AG09319 (cell line): Measurements from ENCODE around the gene OGT.
A peak's percentile ranks its signal among the peaks of the same experiment; 100 is the strongest.
"Not testable (repeated sequence)": the region's sequence is repeated elsewhere in the genome, so short reads cannot be mapped to it uniquely, and the experiment has no call there.

Source experiments
- DNase-seq: peaks from one replicate; pipeline ENCODE4 v3.0.0-alpha.2; 2010; ENCODE audit warnings: low read depth; ENCODE audit errors: extremely low read depth
- TF ChIP-seq, protein P1 (sequence below): IDR thresholded peaks from 2 replicates; pipeline ENCODE4 v1.5.1; 2011; ENCODE audit warnings: low read depth, mild to moderate bottlenecking, inconsistent platforms, low read length, moderate library complexity

The OGT gene

DNA sequence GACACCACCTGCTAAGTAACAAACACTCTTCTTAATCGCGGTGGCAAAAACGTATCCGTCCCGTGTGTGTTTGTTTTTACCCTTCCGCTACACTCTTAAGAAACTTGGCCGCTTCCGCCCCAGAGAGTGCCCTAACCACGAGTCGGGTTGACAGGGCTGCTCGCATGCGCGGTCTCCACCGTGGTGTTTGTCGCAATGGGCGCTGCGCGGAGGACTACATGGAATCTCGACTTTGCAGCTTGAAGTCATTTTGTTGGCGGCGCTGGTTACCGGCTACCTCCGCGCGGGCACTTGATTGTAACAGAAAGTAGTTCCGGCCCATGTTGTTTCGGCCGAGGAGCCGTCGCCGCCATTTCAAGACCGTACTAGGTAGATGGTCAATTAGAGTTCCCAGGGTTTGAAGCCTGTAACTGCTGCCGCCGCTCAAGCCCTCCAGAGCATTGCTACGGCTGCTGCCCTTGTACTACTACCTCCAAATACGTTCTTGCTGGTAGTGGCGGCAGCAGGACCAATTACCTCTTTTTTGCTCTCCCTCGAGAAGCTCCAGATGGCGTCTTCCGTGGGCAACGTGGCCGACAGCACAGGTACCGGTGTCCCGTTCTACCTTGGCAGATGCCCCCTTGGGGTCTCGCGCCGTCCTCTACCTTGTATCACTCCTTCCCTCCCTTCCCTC is at the start of gene OGT:
TSS of gene OGT (plus strand) at position 352 of the 673 bp plus-strand sequence. CDS start at position 548, 196 bp downstream.
- peak; percentile 97 for DNase-seq
- TF ChIP-seq, protein P1, sequence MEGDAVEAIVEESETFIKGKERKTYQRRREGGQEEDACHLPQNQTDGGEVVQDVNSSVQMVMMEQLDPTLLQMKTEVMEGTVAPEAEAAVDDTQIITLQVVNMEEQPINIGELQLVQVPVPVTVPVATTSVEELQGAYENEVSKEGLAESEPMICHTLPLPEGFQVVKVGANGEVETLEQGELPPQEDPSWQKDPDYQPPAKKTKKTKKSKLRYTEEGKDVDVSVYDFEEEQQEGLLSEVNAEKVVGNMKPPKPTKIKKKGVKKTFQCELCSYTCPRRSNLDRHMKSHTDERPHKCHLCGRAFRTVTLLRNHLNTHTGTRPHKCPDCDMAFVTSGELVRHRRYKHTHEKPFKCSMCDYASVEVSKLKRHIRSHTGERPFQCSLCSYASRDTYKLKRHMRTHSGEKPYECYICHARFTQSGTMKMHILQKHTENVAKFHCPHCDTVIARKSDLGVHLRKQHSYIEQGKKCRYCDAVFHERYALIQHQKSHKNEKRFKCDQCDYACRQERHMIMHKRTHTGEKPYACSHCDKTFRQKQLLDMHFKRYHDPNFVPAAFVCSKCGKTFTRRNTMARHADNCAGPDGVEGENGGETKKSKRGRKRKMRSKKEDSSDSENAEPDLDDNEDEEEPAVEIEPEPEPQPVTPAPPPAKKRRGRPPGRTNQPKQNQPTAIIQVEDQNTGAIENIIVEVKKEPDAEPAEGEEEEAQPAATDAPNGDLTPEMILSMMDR = no peak

DNA sequence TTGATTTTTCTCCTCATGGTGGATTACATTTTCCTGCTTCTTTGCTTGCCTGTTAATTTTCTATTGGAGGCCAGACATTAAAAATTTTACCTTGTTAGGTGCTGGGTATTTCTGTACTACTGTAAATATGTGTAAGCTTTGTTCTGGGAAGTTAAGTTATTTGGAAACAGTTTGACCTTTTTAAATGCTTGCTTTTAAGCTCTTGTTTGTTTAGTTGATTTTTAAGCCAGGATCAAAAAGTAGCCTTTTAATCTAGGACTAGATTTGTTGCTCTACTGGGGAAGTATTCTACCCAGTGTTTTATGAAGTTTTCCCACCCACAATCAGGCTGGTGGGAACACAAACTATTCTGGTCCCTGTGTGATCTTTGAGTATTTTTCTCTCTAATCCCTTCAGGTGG is 45.1 kb upstream of the OGT start:
- DNase-seq = no peak
- TF ChIP-seq, protein P1 = no peak

DNA sequence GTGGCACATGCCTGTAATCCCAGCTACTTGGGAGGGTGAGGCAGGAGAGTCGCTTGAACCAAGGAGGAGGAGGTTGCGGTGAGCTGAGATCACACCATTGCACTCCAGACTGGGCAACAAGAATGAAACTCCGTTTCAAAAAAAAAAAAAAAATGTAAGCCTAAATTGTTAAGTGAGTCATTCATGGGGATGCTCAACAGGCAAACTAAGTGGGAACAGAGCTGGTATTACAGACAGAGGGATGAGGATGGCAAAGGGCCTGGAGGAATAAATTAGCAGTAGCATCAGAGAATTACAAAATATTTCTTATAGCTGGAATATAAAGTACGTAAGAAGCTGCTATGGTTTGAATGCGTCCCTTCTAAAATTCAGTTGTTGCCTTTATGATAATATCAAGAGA is 43.4 kb upstream of the OGT start:
- DNase-seq = no peak

DNA sequence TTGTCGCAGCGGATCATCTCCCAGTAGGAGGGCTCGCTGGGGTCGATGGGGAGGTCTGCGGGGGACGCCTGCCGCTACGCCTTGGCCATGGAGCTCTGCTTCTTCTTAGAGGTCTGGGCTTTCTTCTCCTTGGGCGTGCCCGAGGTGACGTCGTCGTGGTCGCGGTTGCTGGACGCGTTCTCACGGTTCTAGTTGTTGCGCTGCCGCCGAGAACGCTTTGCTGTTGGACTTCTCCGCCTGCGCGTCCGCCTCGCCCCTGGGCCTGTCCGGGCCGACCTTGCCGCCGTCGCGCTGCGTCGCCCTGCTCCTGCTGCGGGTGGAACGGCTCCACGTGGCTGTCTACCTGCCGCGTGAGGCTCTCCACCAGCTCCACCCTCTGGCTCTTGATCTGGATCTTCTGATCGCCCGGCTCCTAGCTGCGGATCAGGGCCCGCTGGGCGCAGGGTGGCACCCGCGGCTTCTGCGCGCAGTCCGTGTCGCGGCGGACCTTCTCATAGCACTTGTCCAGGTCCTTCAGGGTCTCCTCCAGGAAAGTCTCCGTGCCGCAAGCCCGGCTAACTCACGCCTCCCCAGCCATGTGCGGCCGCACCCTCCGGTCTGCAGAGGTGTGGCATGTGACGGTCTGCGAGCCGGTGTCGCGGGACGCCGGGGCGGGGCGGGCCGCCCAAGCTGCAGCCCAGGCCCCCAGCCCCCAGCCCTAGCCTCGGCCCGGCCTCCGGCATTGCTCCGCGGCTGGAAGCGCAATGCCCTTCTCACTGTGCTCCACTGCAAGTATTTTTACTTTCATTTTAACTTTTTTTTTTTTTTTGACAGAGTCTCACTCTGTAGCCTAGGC is 40.5 kb upstream of the OGT start:
- DNase-seq = no peak
- TF ChIP-seq, protein P1 = no peak

More for the DNA sequence above, 43.4 kb upstream of the OGT start:
- TF ChIP-seq, protein P1 = no peak

DNA sequence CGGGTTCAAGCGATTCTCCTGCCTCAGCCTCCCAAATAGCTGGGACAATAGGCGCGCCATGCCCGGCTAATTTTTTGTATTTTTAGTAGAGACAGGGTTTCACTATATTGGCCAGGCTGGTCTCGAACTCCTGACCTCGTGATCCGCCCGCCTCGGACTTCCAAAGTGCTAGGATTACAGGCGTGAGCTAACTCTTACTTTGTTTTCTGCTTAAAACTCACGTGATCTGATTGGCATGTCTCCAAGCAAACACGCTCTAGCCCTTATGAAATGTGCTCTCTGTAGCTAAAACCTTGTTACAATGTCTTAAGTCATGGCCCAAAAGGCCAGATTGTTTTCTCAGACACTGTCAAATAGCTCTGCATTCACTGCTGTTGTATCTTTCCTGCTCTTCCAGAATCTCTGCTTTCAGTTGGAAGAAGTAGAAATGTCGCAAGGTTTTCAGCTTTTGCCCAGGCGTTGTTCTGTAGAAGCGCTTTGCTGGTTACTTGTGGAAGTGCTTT is 39.7 kb upstream of the OGT start:
- DNase-seq = no peak
- TF ChIP-seq, protein P1 = no peak

DNA sequence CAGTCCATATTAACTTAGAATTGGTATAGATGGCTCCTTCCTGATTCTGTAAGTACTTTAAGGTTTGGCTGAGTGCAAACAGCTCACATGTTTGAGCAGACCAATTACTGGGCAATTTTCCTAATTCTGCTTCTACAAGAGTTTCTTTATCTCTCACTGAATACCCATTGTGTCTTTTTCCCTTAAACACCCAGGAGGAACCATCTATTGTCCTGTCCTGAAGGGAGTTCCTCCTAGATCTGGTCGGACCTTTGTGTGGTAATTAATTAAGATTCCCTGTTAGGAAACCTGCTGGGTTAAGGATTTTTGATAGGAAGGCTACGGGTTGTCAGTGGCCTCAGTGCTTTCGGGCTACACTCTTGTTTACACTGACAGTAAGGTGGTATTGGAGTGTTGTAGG is 36.9 kb upstream of the OGT start:
- not testable (repeated sequence) for DNase-seq

DNA sequence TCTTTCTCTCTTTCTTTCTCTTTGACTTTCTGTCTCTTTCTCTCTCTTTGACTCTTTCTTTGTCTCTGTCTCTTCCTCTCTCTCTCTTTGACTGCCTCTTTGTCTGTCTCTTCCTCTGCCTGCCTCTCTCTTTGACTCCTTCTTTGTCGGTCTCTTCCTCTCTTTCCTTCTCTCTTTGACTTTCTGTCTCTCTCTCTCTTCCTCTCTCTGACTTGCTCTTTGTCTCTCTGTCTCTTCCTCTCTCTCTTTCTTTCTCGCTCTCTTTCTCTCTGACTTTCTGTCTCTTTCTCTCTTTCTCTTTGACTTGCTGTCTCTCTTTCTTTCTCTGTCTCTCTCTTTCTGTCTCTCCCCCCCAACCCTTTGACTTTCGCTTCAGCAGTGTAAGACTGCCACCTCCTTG is 36.4 kb upstream of the OGT start:
- TF ChIP-seq, protein P1 = no peak
- no peak for DNase-seq

DNA sequence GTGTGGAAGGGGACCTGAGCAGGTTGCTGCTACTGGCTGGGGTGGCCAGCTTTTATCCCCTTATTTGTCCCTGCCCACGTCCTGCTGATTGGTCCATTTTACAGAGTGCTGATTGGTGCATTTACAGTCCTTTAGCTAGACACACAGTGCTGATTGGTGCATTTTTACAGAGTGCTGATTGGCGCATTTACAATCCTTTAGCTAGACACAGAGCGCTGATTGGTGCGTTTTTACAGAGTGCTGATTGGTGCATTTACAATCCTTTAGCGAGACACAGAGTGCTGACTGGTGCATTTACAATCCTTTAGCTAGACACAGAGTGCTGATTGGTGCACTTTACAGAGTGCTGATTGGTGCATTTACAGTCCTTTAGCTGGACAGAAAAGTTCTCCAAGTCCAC is 30.8 kb upstream of the OGT start:
- not testable (repeated sequence) for DNase-seq
